IPS-11a (cell line): ENCODE results near the gene RTL10.

Experiments
- H3K4me3 ChIP-seq: one replicate; pipeline ENCODE4 v1.5.1; 2013; ENCODE audit warnings: low read depth, low read length, control low read depth

The RTL10 gene

DNA sequence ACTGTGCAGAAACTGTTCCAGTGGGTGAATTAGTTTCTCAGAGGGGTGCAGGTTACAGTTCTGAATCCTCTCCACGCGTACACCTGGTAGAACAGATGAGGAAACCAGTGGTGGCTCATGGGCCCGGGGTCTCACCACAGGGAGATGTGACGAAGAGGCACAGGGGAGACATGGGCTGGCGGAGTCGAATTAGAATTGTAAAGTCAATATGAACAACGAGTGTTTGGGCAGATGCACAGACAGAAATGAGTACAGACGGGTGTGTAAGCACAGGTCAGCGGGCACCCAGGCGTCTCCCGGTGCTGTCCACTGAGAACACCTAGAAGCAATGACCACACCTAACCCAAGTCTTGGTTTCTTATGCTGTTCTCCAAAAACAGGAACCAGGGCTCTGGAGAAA, 41.8 kb downstream of the RTL10 start:
- no peak overlapping the region for H3K4me3 ChIP-seq

DNA sequence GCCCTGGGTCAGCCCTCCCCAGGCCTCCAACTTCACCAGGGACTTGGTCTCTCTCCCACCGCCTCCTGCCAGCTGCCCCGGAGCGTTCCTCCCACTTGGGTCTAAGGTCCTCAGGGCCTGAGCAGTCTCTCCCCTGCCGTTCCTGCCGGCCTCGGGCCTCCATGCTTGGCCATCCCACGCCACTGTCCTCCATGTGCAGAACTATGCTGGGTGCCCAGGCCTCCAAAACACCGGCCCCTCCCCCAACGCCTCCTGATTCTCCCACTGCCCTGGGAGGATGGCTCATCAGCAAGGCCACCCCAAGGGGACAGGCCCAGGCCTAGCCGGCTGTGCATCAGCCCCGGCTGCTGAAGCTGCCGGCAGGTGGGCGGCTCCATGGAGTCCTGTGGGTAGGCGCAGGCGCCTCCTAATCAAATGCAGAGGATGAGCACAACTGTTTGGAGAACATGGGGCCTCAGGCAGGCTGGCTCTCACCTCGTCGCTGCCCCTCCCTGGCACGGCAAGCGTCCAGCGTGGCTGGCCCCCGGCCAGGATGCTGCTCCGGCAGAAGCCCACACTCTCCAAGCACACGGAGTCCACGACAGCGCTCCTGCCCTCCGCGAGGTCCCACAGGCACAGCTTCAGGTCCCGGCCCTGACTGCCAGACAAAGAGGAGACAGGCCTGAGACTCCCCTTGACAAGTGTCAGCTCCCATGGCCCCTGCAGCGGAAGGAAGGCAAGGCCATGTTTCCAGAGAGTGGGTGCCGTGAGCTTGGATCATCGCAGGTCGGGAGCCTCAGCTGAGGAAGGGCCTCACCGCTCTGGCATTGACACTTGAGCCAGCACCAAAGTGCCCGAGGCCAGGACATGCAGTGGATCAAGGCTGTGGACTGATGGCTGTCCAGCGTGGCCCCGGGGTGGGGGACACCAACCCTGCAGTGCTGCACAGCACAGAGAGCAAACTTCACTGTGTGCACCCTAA, 42.6 kb downstream of the RTL10 start:
- no peak overlapping the region for H3K4me3 ChIP-seq

DNA sequence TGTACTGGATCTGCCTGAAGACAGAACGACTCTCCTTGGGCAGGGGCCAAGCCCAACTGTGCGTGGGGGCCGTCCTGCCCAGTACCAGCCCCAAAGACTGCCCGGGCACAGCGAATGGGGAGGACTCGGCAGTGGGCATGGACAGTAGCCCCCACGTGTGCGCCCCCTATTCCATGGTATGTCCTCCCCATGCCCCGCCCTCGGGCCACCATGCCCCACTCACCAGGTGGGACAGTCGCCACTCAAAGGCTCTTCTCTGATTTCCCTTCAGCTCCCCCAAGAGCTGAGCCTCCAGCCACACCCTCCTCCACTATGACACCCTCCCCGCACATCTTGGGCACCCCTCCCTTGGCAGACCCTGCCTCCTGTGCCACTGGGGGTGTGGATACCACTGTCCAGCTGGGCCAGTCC, 43.5 kb downstream of the RTL10 start:
- H3K4me3 ChIP-seq = no peak overlapping the region

DNA sequence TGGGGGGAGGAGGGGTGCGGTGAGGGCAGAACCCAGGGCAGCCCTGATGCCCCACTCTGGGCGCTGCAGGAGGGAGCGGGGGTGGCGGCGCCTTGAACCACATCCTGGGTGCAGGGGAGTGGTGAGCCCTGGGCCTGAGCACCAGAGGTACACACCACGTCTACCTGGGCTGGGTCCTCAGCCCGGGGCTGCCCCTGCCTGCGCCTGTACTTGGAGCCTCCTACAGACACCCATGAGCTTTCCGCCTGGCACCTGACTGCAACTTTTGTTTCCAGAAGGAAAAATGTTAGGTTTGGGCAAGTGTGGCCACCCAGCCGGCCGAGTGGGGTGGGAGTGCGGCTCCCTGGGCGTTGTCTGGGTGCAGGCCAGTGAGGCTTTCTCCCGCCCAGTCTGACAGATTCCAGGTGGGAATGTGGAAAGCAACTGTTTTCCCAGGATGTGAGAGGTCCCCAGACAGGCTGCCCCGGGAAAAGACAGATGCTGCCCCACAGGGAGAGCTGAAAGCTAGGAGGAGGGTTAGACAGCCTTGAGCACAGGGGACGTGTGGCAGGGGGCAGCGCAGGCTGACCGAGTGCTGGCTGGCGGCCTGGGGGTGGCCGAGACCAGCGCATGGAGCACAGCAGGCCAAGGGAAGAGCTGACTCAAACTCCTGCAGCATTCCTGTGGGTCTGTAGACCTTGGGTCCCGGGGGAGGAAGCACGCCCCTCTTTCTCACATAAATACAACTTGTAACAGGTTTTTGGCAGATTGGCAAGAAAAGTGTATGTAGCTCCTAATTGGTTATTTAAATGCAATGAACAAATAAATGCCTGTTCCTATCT, 44.1 kb downstream of the RTL10 start:
- H3K4me3 ChIP-seq = no peak overlapping the region

DNA sequence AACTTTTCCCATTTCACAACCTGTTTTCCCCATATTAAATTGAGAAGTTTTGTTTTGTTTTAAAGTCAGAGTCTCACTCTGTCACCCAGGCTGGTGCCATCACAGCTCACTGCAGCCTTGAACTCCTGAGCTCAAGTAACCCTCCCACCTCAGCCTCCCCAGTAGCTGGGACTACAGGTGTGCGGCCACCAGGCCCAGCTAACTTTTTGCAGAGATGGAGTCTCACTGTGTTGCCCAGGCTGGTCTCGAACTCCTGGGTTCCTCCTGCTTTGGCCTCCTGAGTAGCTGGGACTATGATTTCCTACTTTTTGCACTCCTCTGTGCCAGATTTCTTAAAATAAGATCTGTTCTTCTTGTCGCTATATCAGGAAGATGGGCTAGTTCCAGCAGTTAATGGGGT, 44.9 kb downstream of the RTL10 start:
- H3K4me3 ChIP-seq = no peak overlapping the region

DNA sequence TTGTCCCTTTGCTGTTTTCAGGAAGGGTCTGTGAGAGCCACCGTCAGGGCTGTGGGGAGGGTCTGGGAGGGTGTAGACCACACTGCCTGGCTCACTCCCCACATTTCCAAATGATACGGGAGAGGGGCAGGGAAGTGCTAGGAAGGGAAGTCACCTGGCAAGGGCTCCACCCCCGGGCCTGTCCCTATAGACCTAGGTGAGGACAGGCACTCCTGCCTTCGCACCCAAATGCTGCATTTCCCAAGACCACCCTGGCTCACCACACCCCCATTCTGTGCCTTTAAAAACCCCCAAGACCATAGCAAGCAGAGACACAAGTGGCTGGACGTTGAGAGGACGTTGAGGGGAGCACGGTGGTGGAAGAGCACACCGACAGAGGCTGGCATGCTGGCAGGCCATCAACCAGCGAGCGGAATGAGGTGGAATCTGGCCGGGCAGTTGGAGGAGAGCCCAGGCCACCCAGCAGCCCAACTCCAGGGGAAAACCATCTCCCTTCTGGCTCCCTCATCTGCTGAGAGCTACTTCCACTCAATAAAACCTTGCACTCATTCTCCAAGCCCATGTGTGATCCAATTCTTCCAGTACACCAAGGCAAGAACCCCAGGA, 45.7 kb downstream of the RTL10 start:
- H3K4me3 ChIP-seq = no peak overlapping the region

DNA sequence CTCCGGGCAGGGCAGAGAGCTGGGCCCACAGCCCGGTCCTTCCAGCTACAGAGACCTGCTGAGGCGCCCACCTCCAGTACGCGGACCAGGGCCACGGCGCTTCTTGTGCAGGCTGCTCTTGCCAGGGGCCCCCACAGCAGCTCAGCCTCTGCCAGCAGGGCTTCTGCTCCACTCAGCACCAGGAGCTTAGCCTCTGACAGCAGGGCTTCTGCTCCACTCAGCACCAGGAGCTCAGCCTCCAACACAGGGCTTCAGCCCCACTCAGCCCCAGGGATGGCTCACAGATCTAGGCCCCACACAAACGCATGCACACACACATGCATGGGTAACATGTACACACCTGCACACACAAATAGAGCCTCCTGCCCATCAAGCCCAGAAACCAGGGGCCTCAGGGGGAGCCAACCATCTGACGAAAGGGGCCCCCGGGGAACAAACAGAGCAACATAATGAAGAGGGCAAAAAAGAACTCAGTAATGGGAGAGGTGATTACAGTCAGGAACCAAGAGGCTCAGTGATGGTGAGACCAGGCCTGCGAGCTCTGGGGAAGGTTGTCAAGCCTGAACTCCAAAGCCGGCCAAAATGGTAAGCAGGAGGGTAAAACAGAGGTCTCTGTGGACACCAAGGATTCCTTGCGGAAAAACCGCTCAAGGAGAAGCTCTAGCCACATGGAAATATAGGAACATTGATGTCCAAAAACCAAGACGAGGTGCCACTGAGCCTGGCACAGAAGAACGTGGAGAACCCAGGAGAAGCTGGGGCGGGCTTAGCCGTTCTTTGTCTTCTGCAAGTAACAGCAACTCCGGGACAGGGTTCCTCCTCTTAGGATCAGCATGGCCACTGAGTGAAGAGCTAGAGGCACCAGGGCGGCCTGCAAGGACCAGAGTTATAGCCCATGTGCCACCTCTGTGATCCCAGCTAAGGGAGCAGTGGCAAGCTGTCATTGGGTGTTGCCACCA, 46.5 kb downstream of the RTL10 start:
- H3K4me3 ChIP-seq = no peak overlapping the region

DNA sequence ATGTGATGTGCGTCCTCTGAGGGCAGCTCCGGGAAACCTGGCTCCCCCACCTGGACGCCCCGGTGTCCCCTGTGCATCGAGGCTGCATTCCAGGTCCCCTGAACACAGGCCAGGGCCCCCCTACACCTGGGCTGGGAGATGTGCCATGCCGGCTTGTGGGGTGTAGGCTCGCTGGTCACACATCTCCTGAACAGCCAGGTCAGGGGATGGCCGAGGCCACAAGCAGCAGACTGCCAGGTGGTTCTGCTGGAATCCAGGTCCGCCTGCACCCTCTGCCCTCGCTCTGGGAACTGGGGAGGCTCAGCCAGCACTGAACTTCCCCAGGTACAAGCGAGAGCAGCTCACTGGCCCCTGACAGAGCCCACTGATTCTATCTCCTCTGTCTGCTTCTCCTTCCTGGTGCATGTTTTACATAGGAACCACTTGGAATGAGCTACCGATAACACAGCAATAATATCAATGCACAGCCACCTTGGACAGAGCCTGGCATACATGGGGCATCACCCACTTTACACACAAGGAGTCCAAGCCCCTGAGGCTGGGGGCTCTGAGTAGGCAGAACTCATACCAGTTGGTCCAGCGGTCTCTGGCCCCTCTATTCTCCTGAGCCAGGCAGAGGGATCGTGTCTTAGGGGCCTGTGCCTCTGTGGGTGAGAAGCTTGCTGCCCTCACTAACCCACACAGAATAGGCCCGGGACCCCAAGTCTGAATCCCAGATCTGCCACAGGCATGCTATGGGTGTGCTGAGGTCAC, 47.3 kb downstream of the RTL10 start:
- no peak overlapping the region for H3K4me3 ChIP-seq

DNA sequence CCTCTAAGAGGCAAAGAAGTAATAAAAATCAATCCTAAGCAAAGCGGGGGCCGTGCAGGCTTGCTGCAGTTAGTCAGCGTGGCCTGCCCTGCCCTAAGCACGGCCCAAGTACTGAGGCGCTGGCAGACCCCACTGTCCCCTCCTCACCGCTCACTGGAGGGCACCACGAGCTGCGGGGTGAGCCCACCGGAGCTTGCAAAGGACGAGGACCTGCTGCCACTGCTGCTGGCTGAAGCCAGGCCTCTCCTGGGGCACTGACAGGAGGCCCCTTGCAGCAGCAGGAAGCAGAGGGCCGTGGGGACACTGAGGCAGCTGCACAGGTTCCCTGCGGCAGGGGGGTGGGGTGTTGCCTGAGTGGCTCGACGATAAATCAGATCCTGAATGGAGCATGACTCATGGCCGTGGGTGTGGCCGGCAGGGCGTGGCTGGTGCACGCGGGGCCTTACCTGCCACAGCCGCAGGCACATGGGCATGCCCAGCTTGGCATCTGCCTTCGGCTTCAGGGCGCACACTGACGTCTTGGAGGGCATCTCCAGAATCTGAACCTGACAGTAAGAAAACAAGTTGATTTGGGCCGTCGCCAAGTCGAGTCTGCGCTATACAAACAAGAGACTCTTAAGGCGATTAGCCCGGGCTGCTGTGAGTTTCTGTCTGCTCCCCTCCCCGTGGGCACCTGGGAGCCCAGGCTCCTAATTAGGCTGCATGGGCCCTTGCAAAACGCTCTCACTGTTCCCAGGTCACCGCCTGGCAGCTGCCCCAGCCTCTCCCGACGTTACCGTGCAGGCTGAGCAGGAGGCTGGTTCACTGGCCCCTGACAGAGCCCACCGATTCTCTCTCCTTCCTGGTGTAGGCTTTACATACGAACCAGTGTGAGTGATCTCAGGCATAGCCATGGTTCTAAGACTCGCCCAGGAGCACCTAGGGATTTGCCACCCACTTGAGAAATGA, 48.2 kb downstream of the RTL10 start:
- H3K4me3 ChIP-seq = no peak overlapping the region

DNA sequence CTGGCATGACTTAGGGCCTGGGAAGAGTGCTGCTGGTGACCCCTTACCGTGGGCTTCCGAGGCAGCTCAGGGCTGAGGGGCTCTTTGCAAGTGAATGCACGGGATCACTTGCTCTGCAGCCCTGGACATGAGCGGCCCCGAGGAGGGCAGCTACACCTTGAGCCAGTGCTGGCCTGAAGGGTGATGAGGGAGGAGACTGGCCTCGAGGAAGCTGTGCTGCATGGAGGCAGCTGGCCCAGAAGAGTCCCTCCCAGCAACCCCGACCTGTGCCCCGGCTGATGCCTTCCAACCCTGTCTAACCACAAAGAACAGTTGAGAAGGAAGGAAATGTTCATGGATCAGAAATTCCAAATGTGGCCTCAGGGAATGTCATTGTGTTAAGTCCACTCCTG, 48.9 kb downstream of the RTL10 start:
- no peak overlapping the region for H3K4me3 ChIP-seq
